EL (cell line): ENCODE measurements around the gene RPA3.
"Not testable (repeated sequence)": the region's sequence is repeated elsewhere in the genome, so short reads cannot be mapped to it uniquely, and the experiment has no call there.

ENCODE experiments used
- DNase-seq: peaks from one replicate; pipeline ENCODE4 v3.0.0-alpha.2; 2016

RPA3 gene

GRCh38 chr7:7688310-7688709 lies 30.1 kb downstream of the RPA3 start:
- no peak for DNase-seq

- DNase-seq: no peak
Observed at GRCh38 chr7:7687800-7688199, 30.6 kb downstream of the RPA3 start.

- DNase-seq: no peak
Observed at GRCh38 chr7:7686811-7687508, 31.4 kb downstream of the RPA3 start.

- DNase-seq: no peak
Observed at GRCh38 chr7:7682861-7683260, 35.5 kb downstream of the RPA3 start.

- no peak for DNase-seq
Observed at GRCh38 chr7:7681936-7682329, 36.5 kb downstream of the RPA3 start.

GRCh38 chr7:7681191-7681935 lies 37.0 kb downstream of the RPA3 start:
- DNase-seq: peak; percentile 59

GRCh38 chr7:7679640-7680039 lies 38.8 kb downstream of the RPA3 start:
- DNase-seq: not testable (repeated sequence)

- DNase-seq: no peak
Observed at GRCh38 chr7:7675686-7676085, 42.7 kb downstream of the RPA3 start.

GRCh38 chr7:7673240-7673550 lies 45.2 kb downstream of the RPA3 start:
- DNase-seq: no peak

- DNase-seq: no peak
Observed at GRCh38 chr7:7672545-7673239, 45.7 kb downstream of the RPA3 start.

GRCh38 chr7:7671361-7671760 lies 47.0 kb downstream of the RPA3 start:
- DNase-seq: no peak

GRCh38 chr7:7670490-7670889 lies 47.9 kb downstream of the RPA3 start:
- no peak for DNase-seq

- DNase-seq: no peak
Observed at GRCh38 chr7:7668706-7669105, 49.7 kb downstream of the RPA3 start.

- DNase-seq: no peak
Observed at GRCh38 chr7:7667187-7667586, 51.2 kb downstream of the RPA3 start.

- DNase-seq: no peak
Observed at GRCh38 chr7:7665031-7665430, 53.4 kb downstream of the RPA3 start.

GRCh38 chr7:7664291-7664690 lies 54.1 kb downstream of the RPA3 start:
- no peak for DNase-seq

- no peak for DNase-seq
Observed at GRCh38 chr7:7662527-7662926, 55.9 kb downstream of the RPA3 start.

- not testable (repeated sequence) for DNase-seq
Observed at GRCh38 chr7:7656459-7656858, 61.9 kb downstream of the RPA3 start.

GRCh38 chr7:7654964-7655715 lies 63.3 kb downstream of the RPA3 start:
- no peak for DNase-seq

- DNase-seq: peak; percentile 19
Observed at GRCh38 chr7:7653593-7654187, 64.7 kb downstream of the RPA3 start.

GRCh38 chr7:7652798-7653540 lies 65.4 kb downstream of the RPA3 start:
- no peak for DNase-seq

GRCh38 chr7:7651479-7651878 lies 66.9 kb downstream of the RPA3 start:
- no peak for DNase-seq
